Uterus (tissue), 2 donors: ENCODE results near the gene CACNA1C.

ENCODE experiments used
- POLR2A ChIP-seq, 2 donors: fragments of 450-650 bp; IDR thresholded peaks; one replicate each; pipeline ENCODE4 v1.6.1; 2016; ENCODE audit warnings: antibody characterized with exemption in 2 of 2, mild to moderate bottlenecking in 1 of 2, moderate library complexity in 1 of 2
- TF ChIP-seq, protein P1 (sequence below), 4 experiments: fragments of 200-600 bp in 2 of 4; fragments of 450-650 bp in 2 of 4; sonication (generic) in 2 of 4; IDR thresholded peaks; one replicate each; pipeline ENCODE4 v1.5.1; 2016 to 2019; ENCODE audit warnings: antibody characterized with exemption in 4 of 4, mild to moderate bottlenecking in 2 of 4, moderate library complexity in 1 of 4

DNA sequence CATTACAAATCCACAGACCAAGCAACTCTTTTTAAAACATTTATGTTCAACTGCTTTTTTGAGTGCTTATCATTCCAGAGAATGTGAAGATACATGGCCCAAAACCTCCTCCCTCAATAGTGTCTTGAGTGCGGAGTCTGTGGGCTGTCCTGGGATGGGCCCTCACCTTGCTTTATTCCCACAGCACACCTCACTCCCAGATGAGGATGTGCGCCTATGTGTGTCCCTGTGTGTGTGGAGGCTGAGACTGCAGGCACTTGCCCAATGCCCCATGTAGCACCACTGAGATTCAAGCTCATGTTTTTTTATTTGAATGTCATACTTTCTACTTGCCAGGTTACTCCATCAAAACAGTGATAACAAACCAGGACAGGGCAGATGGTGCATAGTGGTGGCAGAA lies 291.7 kb downstream of the CACNA1C start:
- TF ChIP-seq, protein P1, sequence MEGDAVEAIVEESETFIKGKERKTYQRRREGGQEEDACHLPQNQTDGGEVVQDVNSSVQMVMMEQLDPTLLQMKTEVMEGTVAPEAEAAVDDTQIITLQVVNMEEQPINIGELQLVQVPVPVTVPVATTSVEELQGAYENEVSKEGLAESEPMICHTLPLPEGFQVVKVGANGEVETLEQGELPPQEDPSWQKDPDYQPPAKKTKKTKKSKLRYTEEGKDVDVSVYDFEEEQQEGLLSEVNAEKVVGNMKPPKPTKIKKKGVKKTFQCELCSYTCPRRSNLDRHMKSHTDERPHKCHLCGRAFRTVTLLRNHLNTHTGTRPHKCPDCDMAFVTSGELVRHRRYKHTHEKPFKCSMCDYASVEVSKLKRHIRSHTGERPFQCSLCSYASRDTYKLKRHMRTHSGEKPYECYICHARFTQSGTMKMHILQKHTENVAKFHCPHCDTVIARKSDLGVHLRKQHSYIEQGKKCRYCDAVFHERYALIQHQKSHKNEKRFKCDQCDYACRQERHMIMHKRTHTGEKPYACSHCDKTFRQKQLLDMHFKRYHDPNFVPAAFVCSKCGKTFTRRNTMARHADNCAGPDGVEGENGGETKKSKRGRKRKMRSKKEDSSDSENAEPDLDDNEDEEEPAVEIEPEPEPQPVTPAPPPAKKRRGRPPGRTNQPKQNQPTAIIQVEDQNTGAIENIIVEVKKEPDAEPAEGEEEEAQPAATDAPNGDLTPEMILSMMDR (IDR thresholded peaks at IDR 0.05): no peak
- no peak for TF ChIP-seq POLR2A (IDR thresholded peaks at IDR 0.05)
